Trophoblast cell (in vitro differentiated cells and primary cell): Measurements from ENCODE around the gene TNFSF11.

Experiments
- DNase-seq, 2 donors: peaks; one replicate each; pipeline ENCODE4 v3.0.0-alpha.2; 2016
- H2AFZ ChIP-seq: 2 replicates; pipeline ENCODE4 v1.6.1; 2013; ENCODE audit warnings: low read length, moderate library complexity, mild to moderate bottlenecking; ENCODE audit not compliant: insufficient read depth, poor library complexity
- H2AK5ac ChIP-seq: 2 replicates; pipeline ENCODE4 v1.6.1; 2013; ENCODE audit warnings: mild to moderate bottlenecking, low read length
- H2BK120ac ChIP-seq: 2 replicates; pipeline ENCODE4 v1.6.1; 2013; ENCODE audit warnings: low read length, mild to moderate bottlenecking, moderate library complexity; ENCODE audit not compliant: insufficient read depth, poor library complexity
- H2BK12ac ChIP-seq: 2 replicates; pipeline ENCODE4 v1.6.1; 2013; ENCODE audit warnings: mild to moderate bottlenecking, low read length, moderate library complexity
- H2BK5ac ChIP-seq: 2 replicates; pipeline ENCODE4 v1.6.1; 2013; ENCODE audit warnings: low read length, low read depth, moderate library complexity, mild to moderate bottlenecking; ENCODE audit not compliant: poor library complexity
- H3K14ac ChIP-seq: 2 replicates; pipeline ENCODE4 v1.6.1; 2013; ENCODE audit warnings: mild to moderate bottlenecking, low read length
- H3K18ac ChIP-seq: 2 replicates; pipeline ENCODE4 v1.6.1; 2013; ENCODE audit warnings: mild to moderate bottlenecking, low read length
- H3K23ac ChIP-seq: 2 replicates; pipeline ENCODE4 v1.6.1; 2013; ENCODE audit warnings: low read length
- H3K27ac ChIP-seq: 2 replicates; pipeline ENCODE4 v1.5.1; 2013; ENCODE audit warnings: low read depth, mild to moderate bottlenecking, inconsistent platforms, low read length, moderate library complexity
- H3K27me3 ChIP-seq: 2 replicates; pipeline ENCODE4 v1.6.1; 2013; ENCODE audit warnings: inconsistent platforms, mild to moderate bottlenecking, low read length, moderate library complexity; ENCODE audit not compliant: insufficient read depth
- H3K36me3 ChIP-seq, 2 experiments: 1 replicate in 1 of 2; 2 replicates in 1 of 2; pipeline ENCODE4 v1.6.1; 2013; ENCODE audit warnings: low read length in 2 of 2, mild to moderate bottlenecking in 2 of 2, moderate library complexity in 1 of 2; ENCODE audit not compliant: insufficient read depth in 2 of 2, control insufficient read depth in 1 of 2
- H3K4ac ChIP-seq: 2 replicates; pipeline ENCODE4 v1.6.1; 2013; ENCODE audit warnings: low read depth, mild to moderate bottlenecking, low read length, moderate library complexity
- H3K4me1 ChIP-seq, 2 experiments: 1 replicate in 1 of 2; 2 replicates in 1 of 2; pipeline ENCODE4 v1.6.1; 2013; ENCODE audit warnings: low read length in 2 of 2, mild to moderate bottlenecking in 2 of 2, moderate library complexity in 1 of 2; ENCODE audit not compliant: insufficient read depth in 2 of 2, control insufficient read depth in 1 of 2
- H3K4me2 ChIP-seq: 2 replicates; pipeline ENCODE4 v1.6.1; 2013; ENCODE audit warnings: inconsistent platforms, mild to moderate bottlenecking, low read length, moderate library complexity
- H3K4me3 ChIP-seq: 2 replicates; pipeline ENCODE4 v1.5.1; 2013; ENCODE audit warnings: mild to moderate bottlenecking, low read depth, low read length, inconsistent platforms
- H3K79me1 ChIP-seq: one replicate; pipeline ENCODE4 v1.6.1; 2013; ENCODE audit warnings: low read length
- H3K79me2 ChIP-seq: 2 replicates; pipeline ENCODE4 v1.6.1; 2013; ENCODE audit warnings: low read length, mild to moderate bottlenecking; ENCODE audit not compliant: control insufficient read depth, insufficient read depth, poor library complexity
- H3K9ac ChIP-seq: 2 replicates; pipeline ENCODE4 v1.6.1; 2013; ENCODE audit warnings: mild to moderate bottlenecking, low read length
- H3K9me3 ChIP-seq: 2 replicates; pipeline ENCODE4 v1.6.1; 2013; ENCODE audit warnings: low read depth, mild to moderate bottlenecking, control low read depth, inconsistent platforms, low read length; ENCODE audit not compliant: insufficient read depth
- H4K12ac ChIP-seq: 2 replicates; pipeline ENCODE4 v1.6.1; 2013; ENCODE audit warnings: low read depth, mild to moderate bottlenecking, low read length, moderate library complexity
- H4K8ac ChIP-seq: 2 replicates; pipeline ENCODE4 v1.6.1; 2013; ENCODE audit warnings: low read depth, mild to moderate bottlenecking, low read length, moderate library complexity
- H4K91ac ChIP-seq: one replicate; pipeline ENCODE4 v1.6.1; 2013; ENCODE audit warnings: low read depth, mild to moderate bottlenecking, low read length, moderate library complexity
- WGBS: extraction: QIAGEN DNeasy Blood & Tissue Kit; methylation state at CpG from one replicate; pipeline ENCODE4 v1.1.7; 2013; ENCODE audit warnings: missing lambda C conversion rate; ENCODE audit not compliant: insufficient read length, insufficient coverage; ENCODE audit errors: extremely low coverage; 5-methylcytosine and 5-hydroxymethylcytosine counted together

TNFSF11 gene

DNA sequence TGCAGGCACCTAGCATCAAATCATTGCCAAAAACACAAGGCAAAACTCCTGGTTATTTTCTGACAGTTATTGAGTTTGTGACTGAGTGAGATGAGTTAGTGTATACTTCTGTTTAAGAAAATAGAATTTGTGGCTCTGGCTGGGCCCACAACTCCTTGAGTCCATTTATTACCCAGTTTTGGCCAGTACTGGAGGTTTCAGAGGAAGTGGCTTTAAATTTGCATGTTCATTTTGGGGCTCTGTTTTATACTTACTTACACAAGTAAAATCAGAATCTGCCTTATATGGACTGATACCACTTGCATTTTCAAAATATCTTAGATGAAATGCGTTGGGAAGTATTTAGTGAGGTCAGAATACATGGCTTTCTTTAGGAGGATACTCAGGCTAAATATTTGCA, 29.0 kb downstream of the TNFSF11 start:
- Histone ChIP-seq H2BK12ac (no peak overlapping the region), H3K18ac (no peak overlapping the region), H4K8ac (no peak overlapping the region), H3K23ac (no peak overlapping the region), H3K79me2 (no peaks in the 10 kb centered on the region), H3K14ac (no peak overlapping the region), H3K36me3 (peaks cover 0 to 1% of the 10 kb centered on the region in 2 experiments), H3K4me3 (no peak overlapping the region), H4K12ac (no peak overlapping the region), H2BK120ac (no peak overlapping the region), H3K27me3 (no peaks in the 10 kb centered on the region), H2BK5ac (no peak overlapping the region), H3K27ac (no peak overlapping the region), H2AFZ (no peak overlapping the region), H3K4me1 (no peaks in the 10 kb centered on the region), H3K9me3 (no peaks in the 10 kb centered on the region), H3K4me2 (no peak overlapping the region), H3K79me1 (no peaks in the 10 kb centered on the region), H3K4ac (no peak overlapping the region), H3K9ac (no peak overlapping the region), H4K91ac (no peak overlapping the region), H2AK5ac (no peak overlapping the region)
- WGBS: no CpG with 5 or more reads among the region's 1 CpG
- DNase-seq: no peak

DNA sequence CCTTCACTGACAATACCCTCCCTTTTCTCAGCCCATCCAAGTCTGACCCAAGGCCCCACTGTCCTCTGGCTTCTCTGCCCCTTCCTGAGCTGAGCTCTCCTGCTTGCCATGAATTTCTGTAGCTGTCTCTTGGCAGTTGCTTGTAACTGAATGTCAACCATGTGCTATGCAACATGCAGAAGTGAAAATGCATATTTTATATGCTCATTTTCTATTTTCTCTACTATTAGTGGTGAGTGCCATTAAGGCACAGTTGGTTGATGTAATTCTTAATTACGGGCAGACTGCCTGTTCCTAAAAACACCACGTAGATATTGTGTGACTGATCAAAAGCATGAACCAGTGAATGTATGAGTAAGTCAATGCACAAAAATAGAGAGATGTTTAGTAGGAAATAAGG, 29.6 kb downstream of the TNFSF11 start:
- Histone ChIP-seq H3K23ac (no peak overlapping the region), H4K91ac (no peak overlapping the region), H4K12ac (no peak overlapping the region), H3K4me3 (no peak overlapping the region), H3K14ac (no peak overlapping the region), H2AK5ac (no peak overlapping the region), H2BK120ac (no peak overlapping the region), H3K4me2 (no peak overlapping the region), H3K9ac (no peak overlapping the region), H2BK12ac (no peak overlapping the region), H3K4ac (no peak overlapping the region), H3K4me1 (no peaks in the 10 kb centered on the region), H3K27me3 (no peaks in the 10 kb centered on the region), H3K9me3 (no peaks in the 10 kb centered on the region), H4K8ac (no peak overlapping the region), H2BK5ac (no peak overlapping the region), H3K27ac (no peak overlapping the region), H3K36me3 (peaks cover 0 to 1% of the 10 kb centered on the region in 2 experiments), H2AFZ (no peak overlapping the region), H3K79me1 (no peaks in the 10 kb centered on the region), H3K79me2 (no peaks in the 10 kb centered on the region), H3K18ac (no peak overlapping the region)
- WGBS: no CpG with 5 or more reads among the region's 2 CpGs
- no peak for DNase-seq

DNA sequence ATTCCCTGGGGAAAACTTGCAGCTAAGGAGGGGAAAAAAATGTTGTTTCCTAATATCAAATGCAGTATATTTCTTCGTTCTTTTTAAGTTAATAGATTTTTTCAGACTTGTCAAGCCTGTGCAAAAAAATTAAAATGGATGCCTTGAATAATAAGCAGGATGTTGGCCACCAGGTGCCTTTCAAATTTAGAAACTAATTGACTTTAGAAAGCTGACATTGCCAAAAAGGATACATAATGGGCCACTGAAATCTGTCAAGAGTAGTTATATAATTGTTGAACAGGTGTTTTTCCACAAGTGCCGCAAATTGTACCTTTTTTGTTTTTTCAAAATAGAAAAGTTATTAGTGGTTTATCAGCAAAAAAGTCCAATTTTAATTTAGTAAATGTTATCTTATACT, 33.6 kb downstream of the TNFSF11 start:
- no peak overlapping the region for H3K27ac ChIP-seq
- no peak overlapping the region for H3K23ac ChIP-seq
- no peak overlapping the region for H3K4me2 ChIP-seq
- H2AFZ ChIP-seq: no peak overlapping the region
- no peak overlapping the region for H2BK5ac ChIP-seq
- no peaks in the 10 kb centered on the region for H3K79me2 ChIP-seq
- no peak overlapping the region for H3K18ac ChIP-seq
- no peak overlapping the region for H2BK120ac ChIP-seq
- H3K4me3 ChIP-seq: no peak overlapping the region
- H3K4ac ChIP-seq: no peak overlapping the region
- H3K9ac ChIP-seq: no peak overlapping the region
- H2BK12ac ChIP-seq: no peak overlapping the region
- no peaks in the 10 kb centered on the region for H3K79me1 ChIP-seq
- no peak for DNase-seq
- H4K12ac ChIP-seq: no peak overlapping the region
- no peak overlapping the region for H4K8ac ChIP-seq
- no peaks in the 10 kb centered on the region for H3K27me3 ChIP-seq
- H3K36me3 ChIP-seq: peaks cover 0 to 1% of the 10 kb centered on the region in 2 experiments
- WGBS: no CpG with 5 or more reads among the region's 2 CpGs
- no peak overlapping the region for H2AK5ac ChIP-seq
- no peak overlapping the region for H3K14ac ChIP-seq
- no peaks in the 10 kb centered on the region for H3K9me3 ChIP-seq
- H3K4me1 ChIP-seq: no peaks in the 10 kb centered on the region
- no peak overlapping the region for H4K91ac ChIP-seq

DNA sequence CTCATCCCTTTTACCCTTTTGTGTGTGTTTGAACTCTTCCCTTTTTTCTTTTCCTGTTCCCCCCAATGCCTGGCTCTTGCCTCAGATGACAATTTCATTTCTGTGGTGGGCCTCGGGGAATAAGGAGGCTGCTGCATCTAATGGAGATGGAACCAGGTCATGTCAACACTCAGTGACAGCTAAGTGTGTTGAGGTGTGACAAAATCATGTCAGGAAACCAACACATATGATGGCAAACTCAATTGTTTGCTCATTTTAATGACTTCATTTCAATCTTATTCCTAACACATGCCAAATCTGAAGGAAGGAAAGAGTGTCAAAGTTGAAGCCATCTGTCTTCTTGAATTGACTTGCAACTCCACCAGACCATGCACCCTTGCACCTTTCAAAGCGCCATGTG, 36.7 kb downstream of the TNFSF11 start:
- Histone ChIP-seq H2BK5ac (no peak overlapping the region), H2BK12ac (no peak overlapping the region), H3K18ac (no peak overlapping the region), H2BK120ac (no peak overlapping the region), H2AK5ac (no peak overlapping the region), H3K4me2 (no peak overlapping the region), H4K8ac (no peak overlapping the region), H3K27me3 (no peaks in the 10 kb centered on the region), H3K79me1 (no peaks in the 10 kb centered on the region), H3K9me3 (peaks cover 2% of the 10 kb centered on the region), H3K4me3 (no peak overlapping the region), H3K9ac (no peak overlapping the region), H2AFZ (no peak overlapping the region), H4K91ac (no peak overlapping the region), H4K12ac (no peak overlapping the region), H3K79me2 (no peaks in the 10 kb centered on the region), H3K14ac (no peak overlapping the region), H3K4ac (no peak overlapping the region), H3K23ac (no peak overlapping the region), H3K4me1 (no peaks in the 10 kb centered on the region), H3K36me3 (no peaks in the 10 kb centered on the region), H3K27ac (no peak overlapping the region)
- DNase-seq: no peak
- no CpG with 5 or more reads among the region's 2 CpGs for WGBS
